GM12873 (cell line): ENCODE data around the gene RETREG1.

Experiments
- CTCF ChIP-seq: IDR thresholded peaks from 2 replicates; pipeline ENCODE4 v1.5.1; 2012; ENCODE audit warnings: low read depth, mild to moderate bottlenecking, moderate library complexity, low read length, control low read depth; ENCODE audit not compliant: insufficient read depth; ENCODE audit errors: missing control alignments

The RETREG1 gene

GRCh38 chr5:16559702-16560101 lies 57.1 kb downstream of the RETREG1 start:
- no peak for TF ChIP-seq CTCF

GRCh38 chr5:16558984-16559629 lies 57.7 kb downstream of the RETREG1 start:
- TF ChIP-seq CTCF = no peak

GRCh38 chr5:16557477-16557876 lies 59.3 kb downstream of the RETREG1 start:
- no peak for TF ChIP-seq CTCF

GRCh38 chr5:16554110-16554509 lies 62.7 kb downstream of the RETREG1 start:
- TF ChIP-seq CTCF = no peak

- peak; percentile 86 for TF ChIP-seq CTCF
These were observed 64.0 kb downstream of the RETREG1 start for GRCh38 chr5:16552666-16553343.

- no peak for TF ChIP-seq CTCF
These were observed 65.2 kb downstream of the RETREG1 start for GRCh38 chr5:16551628-16552027.

- TF ChIP-seq CTCF = peak; percentile 90
These were observed 66.4 kb downstream of the RETREG1 start for GRCh38 chr5:16550316-16550952.
